K562 (cell line): Measurements from ENCODE around the gene SCRN2. TPM values are rescaled to one million over a fixed set of nuclear protein-coding genes. Genes with fewer than 3 reads are reported as not detected.

Source experiments
- ATAC-seq: fragments of 200-7000 bp; cut with Tn5 transposase; 3 replicates; pipeline ENCODE4 v1.9.1; 2020; ENCODE audit warnings: moderate library complexity
- BruUV-seq: library from RNA; stranded (reverse); fragments of 400-500 nt; replicated peaks from 2 replicates; lab custom pipeline; 2021; lab: Mats Ljungman, UMichigan
- CTCF ChIA-PET: fragments of 300-600 bp; formaldehyde crosslinking; extraction: SDS; loops from one replicate; lab custom pipeline; 2021; ENCODE audit warnings: low intra/inter-chr PET ratio; lab: Yijun Ruan, JAX
- POLR2A ChIA-PET: fragments of 300-600, 350-650 bp; sonication (Branson Sonifier 250); formaldehyde crosslinking; extraction: SDS; loops from one replicate; lab custom pipeline; 2021; ENCODE audit warnings: antibody characterized with exemption, inconsistent platforms; lab: Yijun Ruan, JAX
- DNase-seq, 4 experiments: peaks; one replicate each; pipeline versions ENCODE4 v3.0.0 to v3.0.0-alpha.2; 2011 to 2018; ENCODE audit warnings: low spot score in 3 of 4, mixed read lengths in 3 of 4; ENCODE audit errors: extremely low read depth in 1 of 4
- FAIRE-seq: peaks from 2 replicates; lab custom pipeline; 2011; peaks lifted over from hg19 to GRCh38; lab: Jason Lieb, UNC
- H2AFZ ChIP-seq: 2 replicates; pipeline ENCODE4 v1.6.0; 2011; ENCODE audit warnings: low read depth, low read length, control low read depth, inconsistent platforms
- H3K27ac ChIP-seq: fragments of 200-600 bp; 3 replicates; pipeline ENCODE4 v1.8.0; 2011; ENCODE audit warnings: low read depth, mild to moderate bottlenecking, control low read depth, inconsistent platforms, low read length, moderate library complexity, mixed read lengths; ENCODE audit errors: extremely low read depth
- H3K27me3 ChIP-seq, 2 experiments: fragments of 300-600 bp in 1 of 2; 2 replicates in 1 of 2; 3 replicates in 1 of 2; pipeline versions ENCODE4 v1.6.0 to v1.8.0; 2011; ENCODE audit warnings: inconsistent platforms in 2 of 2, low read length in 2 of 2, mild to moderate bottlenecking in 1 of 2, mixed read lengths in 1 of 2, moderate library complexity in 1 of 2; ENCODE audit not compliant: control insufficient read depth in 2 of 2, insufficient read depth in 2 of 2
- H3K36me3 ChIP-seq: fragments of 300-600 bp; 3 replicates; pipeline ENCODE4 v1.8.0; 2011; ENCODE audit warnings: mild to moderate bottlenecking, low read length, inconsistent platforms; ENCODE audit not compliant: control insufficient read depth, insufficient read depth
- H3K4me1 ChIP-seq, 2 experiments: fragments of 200-600 bp in 1 of 2; replicated peaks in 1 of 2; 2 replicates in 1 of 2; 3 replicates in 1 of 2; pipeline versions ENCODE4 v1.5.1 to v1.8.0; 2011; ENCODE audit warnings: inconsistent platforms in 2 of 2, low read length in 2 of 2, mild to moderate bottlenecking in 1 of 2, mixed read lengths in 1 of 2, moderate library complexity in 1 of 2; ENCODE audit not compliant: control insufficient read depth in 2 of 2, insufficient read depth in 2 of 2
- H3K4me2 ChIP-seq: 2 replicates; pipeline ENCODE4 v1.6.1; 2011; ENCODE audit warnings: low read length, control low read depth, inconsistent platforms, mixed read lengths; ENCODE audit not compliant: insufficient read depth
- H3K4me3 ChIP-seq: fragments of 200-600 bp; sonication (generic), shearing (Covaris generic); 2 replicates; pipeline ENCODE4 v1.5.1; 2016; ENCODE audit warnings: control low read depth, inconsistent platforms
- H3K79me2 ChIP-seq: fragments of 200-600 bp; 3 replicates; pipeline ENCODE4 v1.8.0; 2011; ENCODE audit warnings: low read length, inconsistent platforms; ENCODE audit not compliant: control insufficient read depth, insufficient read depth
- H3K9ac ChIP-seq, 2 experiments: 2 replicates each; pipeline versions ENCODE4 v1.6.0 to v1.6.1; 2011; ENCODE audit warnings: low read depth in 2 of 2, low read length in 2 of 2, control low read depth in 1 of 2, inconsistent platforms in 1 of 2, mild to moderate bottlenecking in 1 of 2, mixed read lengths in 1 of 2; ENCODE audit not compliant: insufficient read depth in 1 of 2
- H3K9me1 ChIP-seq: one replicate; pipeline ENCODE4 v1.6.0; 2011; ENCODE audit warnings: inconsistent platforms, mild to moderate bottlenecking, low read length, moderate library complexity; ENCODE audit not compliant: control insufficient read depth, insufficient read depth
- H3K9me3 ChIP-seq: replicated peaks from 2 replicates; pipeline ENCODE4 v1.5.1; 2011; ENCODE audit warnings: low read depth, low read length, inconsistent platforms; ENCODE audit not compliant: control insufficient read depth, insufficient read depth
- H4K20me1 ChIP-seq: replicated peaks from 2 replicates; pipeline ENCODE4 v1.6.1; 2011; ENCODE audit warnings: low read length, inconsistent platforms, mixed read lengths; ENCODE audit not compliant: control insufficient read depth, insufficient read depth
- ARID4B ChIP-seq: sonication (generic); formaldehyde crosslinking; IDR thresholded peaks from 2 replicates; pipeline ENCODE4 v1.8.0; 2022; ENCODE audit warnings: mild to moderate bottlenecking, missing genetic modification reagents
- ARNT ChIP-seq, 2 experiments: fragments of 450-650 bp; IDR thresholded peaks; 2 replicates each; pipeline ENCODE4 v1.6.1; 2016; ENCODE audit warnings: mild to moderate bottlenecking in 1 of 2
- CREBBP ChIP-seq: IDR thresholded peaks from one replicate; pipeline ENCODE4 v1.6.1; 2012; ENCODE audit warnings: low read depth, mild to moderate bottlenecking, control low read depth, inconsistent platforms, low read length
- FOXA3 ChIP-seq, 2 experiments: fragments of 450-650 bp in 1 of 2; sonication (generic) in 1 of 2; formaldehyde crosslinking; IDR thresholded peaks in 1 of 2; conservative IDR thresholded peaks in 1 of 2; 2 replicates each; pipeline versions ENCODE4 v1.4.0 to v1.8.0; 2020 to 2022; ENCODE audit warnings: mild to moderate bottlenecking in 2 of 2, missing genetic modification reagents in 1 of 2
- PHTF2 ChIP-seq: fragments of 250-450 bp; sonication (Bioruptor Pico); IDR thresholded peaks from 2 replicates; pipeline ENCODE4 v1.5.0; 2021; ENCODE audit warnings: mild to moderate bottlenecking
- POLR2B ChIP-seq: fragments of 450-650 bp; IDR thresholded peaks from 2 replicates; pipeline ENCODE4 v1.6.1; 2018; ENCODE audit warnings: low read depth; ENCODE audit not compliant: partially characterized antibody
- TAF1 ChIP-seq: IDR thresholded peaks from 2 replicates; pipeline ENCODE4 v1.6.1; 2011; ENCODE audit warnings: mild to moderate bottlenecking, low read length, moderate library complexity; ENCODE audit not compliant: insufficient read depth, control insufficient read depth, severe bottlenecking; ENCODE audit errors: extremely low read depth
- TOE1 ChIP-seq, 2 experiments: fragments of 450-650 bp in 1 of 2; sonication (generic) in 1 of 2; formaldehyde crosslinking in 1 of 2; IDR thresholded peaks; 2 replicates each; pipeline versions ENCODE4 v1.7.1 to v1.8.0; 2016 to 2022; ENCODE audit warnings: borderline replicate concordance in 2 of 2, mild to moderate bottlenecking in 2 of 2, antibody characterized with exemption in 1 of 2, inconsistent platforms in 1 of 2, low read depth in 1 of 2, missing genetic modification reagents in 1 of 2, moderate library complexity in 1 of 2
- ZNF592 ChIP-seq: fragments of 450-650 bp; IDR thresholded peaks from 2 replicates; pipeline ENCODE4 v1.6.1; 2017; ENCODE audit warnings: antibody characterized with exemption, mild to moderate bottlenecking
- ZNF707 ChIP-seq: fragments of 250-450 bp; sonication (Bioruptor Pico); conservative IDR thresholded peaks from 2 replicates; pipeline ENCODE4 v1.8.0; 2022; ENCODE audit warnings: inconsistent platforms, mild to moderate bottlenecking, moderate library complexity
- ZNF79 ChIP-seq: fragments of 250-450 bp; sonication (Bioruptor Pico); IDR thresholded peaks from 2 replicates; pipeline ENCODE4 v1.4.0; 2020; ENCODE audit warnings: low read depth, mild to moderate bottlenecking, moderate library complexity
- WGBS: fragments of 100-300 bp; shearing (Covaris generic); methylation state at CpG from one replicate; pipeline ENCODE4 v1.1.6; 2016; ENCODE audit warnings: low coverage, mixed read lengths; ENCODE audit not compliant: insufficient coverage; ENCODE audit errors: missing lambda C conversion rate; 5-methylcytosine and 5-hydroxymethylcytosine counted together
- in situ Hi-C: fragments of 300-500 bp; cut with MboI; formaldehyde crosslinking; loops from 4 replicates; pipeline ENCODE4 v1.15.0; 2018; ENCODE audit warnings: inconsistent platforms, mixed read lengths
- intact Hi-C: fragments of 100-400 bp; cut with micrococcal nuclease; formaldehyde crosslinking; loops from 2 replicates; pipeline ENCODE4 v1.14.2; 2022
- polyA plus RNA-seq, 8 experiments: library from polyadenylated mRNA; depleted of rRNA in 4 of 8; stranded (reverse) in 5 of 8; unstranded in 3 of 8; fragments of >200 nt; fragmentation: Nextera tagmentation in 2 of 8; fragmentation: Illumina TruSeq in 1 of 8; extraction: Ambion mirVana in 2 of 8; extraction: Trizol in 1 of 8; gene quantifications; 2 replicates each; pipeline versions ENCODE4 v1.2.1 to v1.2.3, GENCODE V29; 2011 to 2014; ENCODE audit warnings: inconsistent platforms in 1 of 8, missing spikeins in 1 of 8
- total RNA-seq, 7 experiments: library from RNA; depleted of rRNA in 6 of 7; stranded (reverse); fragments of >200 nt in 6 of 7; fragmentation: Illumina TruSeq in 2 of 7; extraction: Trizol in 2 of 7; gene quantifications; 2 replicates each; pipeline versions ENCODE4 v1.2.1 to v1.2.3, GENCODE V29; 2011 to 2021; ENCODE audit warnings: low replicate concordance in 1 of 7

Gene SCRN2
- total and polyA plus RNA-seq, 9 of the 15 experiments (the other 6 are each of a cell fraction or from before 2014, with no cell fraction given) = 0.25 to 32.9 (median 13.6) TPM

- intact Hi-C loops = no loop called here
- in situ Hi-C loops = no loop called here
- FAIRE-seq = no peak
- Histone ChIP-seq H3K27ac (no peak overlapping the region), H3K27me3 (peaks cover 21 to 33% of the 10 kb centered on the region in 2 experiments; a peak in 3 of 5 replicates), H3K4me2 (no peak overlapping the region), H3K79me2 (no peaks in the 10 kb centered on the region), H3K9me3 (no peaks in the 10 kb centered on the region), H3K4me3 (no peak overlapping the region), H2AFZ (no peak overlapping the region), H3K9me1 (no peaks in the 10 kb centered on the region), H3K4me1 (peaks cover 0 to 9% of the 10 kb centered on the region in 2 experiments; a peak in 2 of 5 replicates), H3K36me3 (no peaks in the 10 kb centered on the region), H3K9ac (no peak overlapping the region), H4K20me1 (no peaks in the 10 kb centered on the region)
- DNase-seq = no peak
- ATAC-seq = no peak
- ChIA-PET CTCF (no interaction called here), POLR2A (no interaction called here)
- WGBS = 0% methylated on average over 3 of the region's 3 CpGs
- no TSS peak for BruUV-seq
- TF ChIP-seq CREBBP (no peak), ZNF707 (CRISPR knock-in tag) (no peak), TOE1 (IDR thresholded peaks at IDR 0.05; ENCODE audit: borderline replicate concordance) (no peak), TOE1 (CRISPR knock-in tag; IDR thresholded peaks at IDR 0.05; ENCODE audit: borderline replicate concordance, low read depth) (no peak), ARNT (IDR thresholded peaks at IDR 0.05) (no peak), TAF1 (no peak), ZNF79 (CRISPR knock-in tag) (no peak), POLR2B (no peak), FOXA3 (CRISPR knock-in tag; conservative IDR thresholded peaks at IDR 0.05 in 1 of 2, IDR thresholded peaks at IDR 0.05 in 1 of 2) (no peak), ZNF592 (no peak), PHTF2 (CRISPR knock-in tag) (no peak), ARID4B (CRISPR knock-in tag) (no peak)
These were observed 50.0 kb downstream of the SCRN2 start for GRCh38 chr17:47791025-47791424.
